Endodermal cell (in vitro differentiated cells): ENCODE measurements around the gene CERS6. TPM values are rescaled to one million over a fixed set of nuclear protein-coding genes. Genes with fewer than 3 reads are reported as not detected.

Experiments used
- DNase-seq: peaks from one replicate; pipeline ENCODE4 v3.0.0-alpha.2; 2017
- H3K27ac ChIP-seq: 2 replicates; pipeline ENCODE4 v1.5.1; 2013; ENCODE audit warnings: mild to moderate bottlenecking, low read depth, low read length, moderate library complexity
- H3K27me3 ChIP-seq: 2 replicates; pipeline ENCODE4 v1.6.1; 2013; ENCODE audit warnings: mild to moderate bottlenecking, low read length, moderate library complexity; ENCODE audit not compliant: insufficient read depth, control insufficient read depth, poor library complexity, severe bottlenecking
- H3K36me3 ChIP-seq: 2 replicates; pipeline ENCODE4 v1.7.0; 2013; ENCODE audit warnings: mild to moderate bottlenecking, low read length, moderate library complexity; ENCODE audit not compliant: control insufficient read depth, insufficient read depth
- H3K4me1 ChIP-seq: one replicate; pipeline ENCODE4 v1.7.0; 2013; ENCODE audit warnings: low read length; ENCODE audit not compliant: control insufficient read depth, insufficient read depth
- H3K4me3 ChIP-seq: 2 replicates; pipeline ENCODE4 v1.5.1; 2013; ENCODE audit warnings: mild to moderate bottlenecking, low read length, moderate library complexity
- H3K9ac ChIP-seq: 2 replicates; pipeline ENCODE4 v1.6.1; 2013; ENCODE audit warnings: mild to moderate bottlenecking, low read length, moderate library complexity; ENCODE audit not compliant: poor library complexity, severe bottlenecking; ENCODE audit errors: extremely low read depth
- H3K9me3 ChIP-seq: 2 replicates; pipeline ENCODE4 v1.6.1; 2013; ENCODE audit warnings: mild to moderate bottlenecking, low read length, moderate library complexity; ENCODE audit not compliant: control insufficient read depth
- H3K27ac Mint-ChIP-seq: 2 replicates; pipeline ENCODE4 v1.8.0; 2020; ENCODE audit warnings: mixed read lengths
- H3K27me3 Mint-ChIP-seq: 2 replicates; pipeline ENCODE4 v1.8.0; 2021; ENCODE audit warnings: mild to moderate bottlenecking, mixed read lengths; ENCODE audit not compliant: insufficient read depth
- H3K36me3 Mint-ChIP-seq: 2 replicates; pipeline ENCODE4 v1.8.0; 2020; ENCODE audit warnings: low read depth, mixed read lengths
- H3K4me1 Mint-ChIP-seq: 2 replicates; pipeline ENCODE4 v1.8.0; 2020; ENCODE audit warnings: mixed read lengths
- H3K4me3 Mint-ChIP-seq: 2 replicates; pipeline ENCODE4 v1.8.0; 2020; ENCODE audit warnings: mild to moderate bottlenecking, moderate library complexity, mixed read lengths
- H3K9me3 Mint-ChIP-seq: 2 replicates; pipeline ENCODE4 v1.8.0; 2020; ENCODE audit warnings: mild to moderate bottlenecking, mixed read lengths
- CTCF ChIP-seq: fragments of 200-600 bp; sonication (generic); conservative IDR thresholded peaks from 2 replicates; pipeline ENCODE4 v1.5.0; 2021; ENCODE audit warnings: antibody characterized with exemption, mild to moderate bottlenecking
- WGBS, 2 experiments: methylation state at CpG; one replicate each; pipeline versions ENCODE4 v1.1.5 to v1.1.7; 2013; ENCODE audit warnings: missing lambda C conversion rate in 2 of 2, mixed read lengths in 1 of 2; ENCODE audit not compliant: insufficient coverage in 1 of 2, insufficient read length in 1 of 2; 5-methylcytosine and 5-hydroxymethylcytosine counted together
- total RNA-seq, 2 donors: library from RNA; stranded (reverse); fragmentation: NEBNext Ultra II Directional in 1 of 2; extraction: Animal tissue kit (Norgen Biotek cat#: 25700) in 1 of 2; gene quantifications; 2 replicates in 1 of 2; 3 replicates in 1 of 2; pipeline ENCODE4 v1.2.1, GENCODE V29; 2021

Gene CERS6
- total RNA-seq, 2 donors from 2014 or later, result 41.3 to 52.0 TPM

DNA sequence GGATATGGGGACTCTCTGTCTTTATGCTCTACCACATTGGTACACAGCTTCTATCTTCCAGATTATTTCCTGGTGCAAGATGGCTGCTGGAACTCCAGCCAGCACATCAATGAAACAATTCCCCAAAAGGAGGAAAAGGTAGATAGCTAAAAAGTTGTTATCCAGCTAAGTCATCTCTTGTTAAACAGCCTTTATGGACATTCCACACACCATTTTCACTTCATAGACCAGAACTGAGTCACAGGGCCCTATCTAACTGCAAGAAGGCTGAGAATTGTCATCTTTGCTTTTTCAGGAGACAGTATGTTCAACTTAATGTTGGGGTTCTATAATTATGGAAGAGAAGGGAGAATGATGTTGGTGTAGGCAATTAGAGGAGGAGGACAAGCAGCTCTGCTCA lies 213.1 kb downstream of the CERS6 start:
- DNase-seq, result no peak
- H3K9me3 ChIP-seq, result peaks cover 6% of the 10 kb centered on the region
- H3K9ac ChIP-seq, result no peak overlapping the region
- H3K27ac ChIP-seq, result no peak overlapping the region
- H3K27me3 ChIP-seq, result no peaks in the 10 kb centered on the region
- peaks cover 8% of the 10 kb centered on the region for H3K36me3 ChIP-seq
- no peak for TF ChIP-seq CTCF
- Mint-ChIP-seq H3K27me3 (no peaks in the 10 kb centered on the region), H3K36me3 (peaks cover 3% of the 10 kb centered on the region), H3K9me3 (no peaks in the 10 kb centered on the region), H3K4me1 (peaks cover 34% of the 10 kb centered on the region), H3K4me3 (no peak overlapping the region), H3K27ac (no peak overlapping the region)
- H3K4me3 ChIP-seq, result no peak overlapping the region
- H3K4me1 ChIP-seq, result peaks cover 8% of the 10 kb centered on the region

DNA sequence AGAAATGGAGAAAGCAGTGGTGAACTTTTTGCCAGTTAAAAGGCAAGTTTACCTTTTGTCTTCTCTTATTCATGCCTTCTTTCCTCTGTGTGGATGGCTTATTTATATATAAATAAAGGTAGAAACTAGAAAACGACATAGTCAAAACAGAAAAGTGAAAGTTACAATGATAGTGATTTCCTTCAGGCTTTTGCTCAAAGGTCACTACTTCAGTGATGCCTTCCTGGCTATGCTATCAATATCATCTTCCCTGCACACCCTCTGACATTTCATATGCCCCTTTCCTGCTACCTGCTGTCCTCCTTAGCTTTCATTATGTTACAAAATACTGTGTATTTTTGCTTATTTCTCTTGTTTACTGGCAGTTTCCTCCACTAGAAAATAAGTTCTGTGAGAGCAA lies 214.4 kb downstream of the CERS6 start:
- Mint-ChIP-seq H3K4me3 (no peak overlapping the region), H3K9me3 (no peaks in the 10 kb centered on the region), H3K27ac (no peak overlapping the region), H3K4me1 (peaks cover 27% of the 10 kb centered on the region), H3K36me3 (peaks cover 3% of the 10 kb centered on the region), H3K27me3 (no peaks in the 10 kb centered on the region)
- TF ChIP-seq CTCF, result no peak
- Histone ChIP-seq H3K27me3 (no peaks in the 10 kb centered on the region), H3K4me1 (peaks cover 8% of the 10 kb centered on the region), H3K9ac (no peak overlapping the region), H3K9me3 (peaks cover 6% of the 10 kb centered on the region), H3K4me3 (no peak overlapping the region), H3K27ac (no peak overlapping the region), H3K36me3 (peaks cover 8% of the 10 kb centered on the region)
- WGBS, 2 experiments, result 80 to 100% methylated on average over 1 of the region's 1 CpG
- no peak for DNase-seq

DNA sequence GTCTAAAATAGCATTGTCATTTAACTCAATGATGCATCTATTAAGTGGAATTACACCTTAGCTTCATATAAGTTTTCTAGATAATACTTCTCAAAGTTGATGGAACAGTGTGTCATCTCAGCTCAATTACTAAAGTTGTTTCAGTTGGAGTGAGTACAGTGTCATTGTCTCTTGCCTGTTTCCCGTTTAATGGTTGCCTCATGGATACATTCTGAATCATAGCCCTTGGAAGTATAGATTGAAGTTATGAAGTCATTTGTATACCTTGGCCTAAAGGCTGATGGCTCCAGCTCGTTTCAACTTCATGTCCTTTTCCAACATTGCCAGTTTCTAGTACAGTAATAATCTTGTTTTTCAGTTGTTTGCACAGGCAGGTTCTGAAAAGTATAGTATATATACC lies 215.9 kb downstream of the CERS6 start:
- Histone ChIP-seq H3K9ac (no peak overlapping the region), H3K9me3 (peaks cover 6% of the 10 kb centered on the region), H3K4me3 (no peak overlapping the region), H3K36me3 (peaks cover 4% of the 10 kb centered on the region), H3K27me3 (no peaks in the 10 kb centered on the region), H3K27ac (no peak overlapping the region), H3K4me1 (peaks cover 4% of the 10 kb centered on the region)
- TF ChIP-seq CTCF, result no peak
- peaks cover 21% of the 10 kb centered on the region for H3K4me1 Mint-ChIP-seq
- no peaks in the 10 kb centered on the region for H3K9me3 Mint-ChIP-seq
- WGBS, 2 experiments, result 93 to 100% methylated on average over 1 to 2 of the region's 2 CpGs
- peaks cover 3% of the 10 kb centered on the region for H3K36me3 Mint-ChIP-seq
- no peak overlapping the region for H3K27ac Mint-ChIP-seq
- no peaks in the 10 kb centered on the region for H3K27me3 Mint-ChIP-seq
- no peak overlapping the region for H3K4me3 Mint-ChIP-seq
- no peak for DNase-seq
